Breast epithelium (tissue), 4 donors: ENCODE data around the gene MTURN. TPM values are rescaled to one million over a fixed set of nuclear protein-coding genes. Genes with fewer than 3 reads are reported as not detected.

Experiments used
- DNase-seq, 2 donors: peaks; one replicate each; pipeline ENCODE4 v3.0.0-alpha.2; 2019; ENCODE audit warnings: low spot score in 2 of 2
- H3K27ac ChIP-seq, 2 donors: fragments of 200-600 bp; sonication (generic) in 1 of 2; one replicate each; pipeline ENCODE4 v1.5.1; 2016 to 2019; ENCODE audit warnings: mild to moderate bottlenecking in 1 of 2
- H3K27me3 ChIP-seq, 2 donors: fragments of 200-600 bp; sonication (generic) in 1 of 2; one replicate each; pipeline versions ENCODE4 v1.5.1 to v1.6.0; 2017 to 2019; ENCODE audit warnings: control low read depth in 1 of 2, mild to moderate bottlenecking in 1 of 2
- H3K36me3 ChIP-seq: fragments of 200-600 bp; one replicate; pipeline ENCODE4 v1.5.1; 2019
- H3K4me1 ChIP-seq, 2 donors: fragments of 200-600 bp; sonication (generic); one replicate each; pipeline ENCODE4 v1.5.1; 2016 to 2019; ENCODE audit warnings: control low read depth in 1 of 2
- H3K4me3 ChIP-seq, 3 donors: fragments of 200-600 bp; sonication (generic); 1 replicate in 2 of 3; 2 replicates in 1 of 3; pipeline ENCODE4 v1.5.1; 2016 to 2019; ENCODE audit warnings: mild to moderate bottlenecking in 3 of 3, moderate library complexity in 2 of 3
- H3K9me3 ChIP-seq, 2 donors: fragments of 200-600 bp; sonication (generic) in 1 of 2; one replicate each; pipeline ENCODE4 v1.5.1; 2016 to 2019; ENCODE audit warnings: control low read depth in 1 of 2
- POLR2A ChIP-seq: fragments of 450-650 bp; IDR thresholded peaks from one replicate; pipeline ENCODE4 v1.6.1; 2016; ENCODE audit warnings: antibody characterized with exemption, mild to moderate bottlenecking, moderate library complexity
- POLR2AphosphoS5 ChIP-seq, 3 donors: sonication (generic); formaldehyde crosslinking; IDR thresholded peaks; one replicate each; pipeline ENCODE4 v1.6.1; 2017; ENCODE audit warnings: antibody characterized with exemption in 3 of 3
- intact Hi-C: fragments of 100-400 bp; cut with DNase I; formaldehyde crosslinking; loops from one replicate; pipeline ENCODE4 v1.15.1; 2023; ENCODE audit warnings: low total_unique reads
- total RNA-seq, 3 donors: library from RNA; depleted of rRNA; stranded (reverse); fragments of >200 nt; gene quantifications; one replicate each; pipeline ENCODE4 v1.1.0, GENCODE V29; 2016
- TF ChIP-seq, protein P1 (sequence below), 3 donors: fragments of 450-650 bp; IDR thresholded peaks; one replicate each; pipeline ENCODE4 v1.5.1; 2016 to 2017; ENCODE audit warnings: antibody characterized with exemption in 3 of 3, mild to moderate bottlenecking in 3 of 3, moderate library complexity in 3 of 3

Gene MTURN
- total RNA-seq, 3 donors from 2014 or later: 56.0 to 199 (median 62.5) TPM

DNA sequence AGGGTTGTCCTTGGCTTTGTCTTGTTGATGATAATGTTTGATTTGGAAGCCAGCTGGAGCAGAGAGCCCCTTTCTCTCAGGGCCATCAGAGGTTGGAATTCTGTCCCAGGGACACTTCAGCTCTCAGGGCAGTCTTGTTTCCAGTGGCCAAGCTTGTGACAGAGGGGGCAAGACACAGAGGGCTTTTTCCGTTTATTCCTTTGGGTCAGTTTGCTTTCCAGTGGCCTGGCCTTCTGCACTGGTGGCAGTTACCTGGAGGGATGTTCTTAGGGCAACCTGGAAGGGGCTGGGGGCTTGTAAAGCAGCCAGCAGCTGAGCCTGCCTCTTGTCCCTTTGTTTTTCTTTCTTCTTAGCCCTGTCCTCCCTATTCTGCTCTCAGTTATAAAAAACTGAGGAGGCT is 62.7 kb downstream of the MTURN start:
- TF ChIP-seq POLR2A: no peak
- TF ChIP-seq, protein P1, sequence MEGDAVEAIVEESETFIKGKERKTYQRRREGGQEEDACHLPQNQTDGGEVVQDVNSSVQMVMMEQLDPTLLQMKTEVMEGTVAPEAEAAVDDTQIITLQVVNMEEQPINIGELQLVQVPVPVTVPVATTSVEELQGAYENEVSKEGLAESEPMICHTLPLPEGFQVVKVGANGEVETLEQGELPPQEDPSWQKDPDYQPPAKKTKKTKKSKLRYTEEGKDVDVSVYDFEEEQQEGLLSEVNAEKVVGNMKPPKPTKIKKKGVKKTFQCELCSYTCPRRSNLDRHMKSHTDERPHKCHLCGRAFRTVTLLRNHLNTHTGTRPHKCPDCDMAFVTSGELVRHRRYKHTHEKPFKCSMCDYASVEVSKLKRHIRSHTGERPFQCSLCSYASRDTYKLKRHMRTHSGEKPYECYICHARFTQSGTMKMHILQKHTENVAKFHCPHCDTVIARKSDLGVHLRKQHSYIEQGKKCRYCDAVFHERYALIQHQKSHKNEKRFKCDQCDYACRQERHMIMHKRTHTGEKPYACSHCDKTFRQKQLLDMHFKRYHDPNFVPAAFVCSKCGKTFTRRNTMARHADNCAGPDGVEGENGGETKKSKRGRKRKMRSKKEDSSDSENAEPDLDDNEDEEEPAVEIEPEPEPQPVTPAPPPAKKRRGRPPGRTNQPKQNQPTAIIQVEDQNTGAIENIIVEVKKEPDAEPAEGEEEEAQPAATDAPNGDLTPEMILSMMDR (IDR thresholded peaks at IDR 0.05): no peak
- TF ChIP-seq POLR2AphosphoS5 (IDR thresholded peaks at IDR 0.05): no peak
- H3K9me3 ChIP-seq: no peaks in the 10 kb centered on the region
- no peak overlapping the region for H3K4me3 ChIP-seq
- H3K27ac ChIP-seq: no peak overlapping the region
- H3K4me1 ChIP-seq: peaks cover 0 to 3% of the 10 kb centered on the region in 2 donors
- no peak for DNase-seq
- intact Hi-C loops: no loop called here
- H3K36me3 ChIP-seq: no peaks in the 10 kb centered on the region
- H3K27me3 ChIP-seq: no peaks in the 10 kb centered on the region

DNA sequence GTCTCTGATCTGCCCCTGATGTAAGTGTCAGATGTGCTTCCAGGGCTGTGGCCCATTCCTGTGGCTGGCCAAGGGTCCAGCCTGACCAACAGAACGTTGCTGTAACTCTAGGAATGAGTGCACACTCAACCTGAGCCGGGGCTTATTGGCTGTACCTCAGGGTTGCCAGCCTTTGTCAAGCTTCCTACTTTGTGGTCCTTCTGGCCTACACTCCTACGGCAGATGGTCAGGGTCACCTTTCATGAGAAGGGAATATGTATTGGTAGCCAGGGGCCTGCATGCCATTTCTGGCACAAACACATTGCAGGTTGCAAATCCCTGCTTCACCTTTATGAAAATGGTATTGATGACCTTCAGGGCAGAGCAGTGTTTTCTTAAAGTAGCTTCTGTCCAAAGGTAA is 64.5 kb downstream of the MTURN start:
- H3K27me3 ChIP-seq: no peaks in the 10 kb centered on the region
- no peak overlapping the region for H3K27ac ChIP-seq
- peaks cover 0 to 3% of the 10 kb centered on the region in 2 donors for H3K4me1 ChIP-seq
- no peaks in the 10 kb centered on the region for H3K36me3 ChIP-seq
- no peak overlapping the region for H3K4me3 ChIP-seq
- no peaks in the 10 kb centered on the region for H3K9me3 ChIP-seq
- intact Hi-C loops: no loop called here
- DNase-seq: no peak
- TF ChIP-seq POLR2A (no peak), POLR2AphosphoS5 (IDR thresholded peaks at IDR 0.05) (no peak)
- TF ChIP-seq, protein P1 (IDR thresholded peaks at IDR 0.05): no peak

DNA sequence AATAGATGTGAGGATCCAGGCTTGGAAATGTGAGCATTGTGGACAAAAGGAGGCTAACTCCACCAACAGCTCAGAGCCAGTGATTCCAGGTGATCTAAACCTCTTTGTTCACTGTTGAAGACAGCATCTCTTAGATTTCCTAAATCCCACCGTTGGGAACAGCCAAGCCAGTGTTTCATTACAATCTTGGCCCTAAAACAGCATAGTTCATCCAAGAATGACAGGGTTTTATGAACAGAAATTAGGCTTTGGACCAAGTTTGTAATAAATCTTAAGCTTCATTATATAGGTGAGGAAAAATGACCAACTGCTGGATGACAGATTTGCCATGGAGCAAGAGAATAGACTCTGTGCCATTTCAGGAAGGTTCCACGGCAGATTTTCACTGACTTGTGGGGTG is 65.8 kb downstream of the MTURN start:
- no peaks in the 10 kb centered on the region for H3K27me3 ChIP-seq
- no peak overlapping the region for H3K4me3 ChIP-seq
- peaks cover 0 to 3% of the 10 kb centered on the region in 2 donors for H3K4me1 ChIP-seq
- peak overlapping the region; percentile 23 to 62 for H3K27ac ChIP-seq
- intact Hi-C loops: no loop called here
- DNase-seq: no peak
- no peaks in the 10 kb centered on the region for H3K36me3 ChIP-seq
- no peaks in the 10 kb centered on the region for H3K9me3 ChIP-seq
- TF ChIP-seq POLR2A (no peak), POLR2AphosphoS5 (IDR thresholded peaks at IDR 0.05) (no peak)
- TF ChIP-seq, protein P1 (IDR thresholded peaks at IDR 0.05): no peak

DNA sequence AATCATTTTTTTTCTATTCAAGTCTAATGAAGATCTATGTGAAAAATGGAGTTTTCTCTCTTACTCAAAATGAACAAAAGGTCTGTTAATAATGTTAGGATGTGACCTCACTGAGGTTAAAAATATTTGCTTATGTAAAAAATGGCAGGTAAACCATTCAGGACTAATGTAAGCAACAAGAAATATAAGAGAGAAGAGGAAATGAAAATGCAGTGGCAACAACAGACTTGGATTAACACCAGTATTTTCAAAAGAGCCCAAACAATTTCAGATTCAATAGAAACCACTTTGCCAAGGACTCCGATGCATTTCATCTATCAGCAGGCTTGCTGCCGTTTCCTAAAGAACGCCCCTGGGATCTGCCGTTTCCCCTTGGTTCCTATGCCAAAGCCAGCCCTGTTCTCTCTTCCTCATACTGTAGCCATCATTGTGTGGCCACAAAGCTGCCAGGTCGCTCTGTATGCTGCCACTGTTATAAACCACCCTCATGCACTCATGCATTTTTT is 66.4 kb downstream of the MTURN start:
- intact Hi-C loops: no loop called here
- peak in 1 of 2 donors; percentile 48 for DNase-seq
- no peak for TF ChIP-seq POLR2A
- TF ChIP-seq, protein P1 (IDR thresholded peaks at IDR 0.05): no peak
- TF ChIP-seq POLR2AphosphoS5 (IDR thresholded peaks at IDR 0.05): no peak
- no peaks in the 10 kb centered on the region for H3K36me3 ChIP-seq
- no peaks in the 10 kb centered on the region for H3K9me3 ChIP-seq
- no peaks in the 10 kb centered on the region for H3K27me3 ChIP-seq
- peaks cover 0 to 3% of the 10 kb centered on the region in 2 donors for H3K4me1 ChIP-seq
- no peak overlapping the region for H3K4me3 ChIP-seq
- peak overlapping the region; percentile 5 to 62 for H3K27ac ChIP-seq

DNA sequence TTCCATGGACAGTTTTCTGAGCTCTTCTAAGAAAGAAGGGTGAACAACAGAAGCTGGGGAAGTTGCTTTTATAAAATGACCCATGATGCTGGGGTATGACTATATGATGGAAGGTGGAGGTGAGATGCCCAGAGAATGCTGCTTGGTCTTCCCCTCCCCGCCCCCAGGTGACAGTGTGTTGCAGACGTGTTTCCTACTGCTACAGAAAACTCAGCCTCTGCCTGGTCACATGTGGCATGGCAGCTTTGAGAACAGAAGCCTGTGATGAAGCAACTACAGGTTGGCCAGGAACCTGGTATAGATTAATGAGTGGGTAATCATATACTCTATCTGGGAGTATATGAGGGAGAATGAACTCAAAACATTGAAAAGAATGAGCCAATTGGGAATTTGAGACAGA is 67.1 kb downstream of the MTURN start:
- Histone ChIP-seq H3K27ac (peak overlapping the region; percentile 5 to 62), H3K27me3 (no peaks in the 10 kb centered on the region), H3K36me3 (no peaks in the 10 kb centered on the region), H3K4me3 (no peak overlapping the region), H3K4me1 (peaks cover 0 to 3% of the 10 kb centered on the region in 2 donors), H3K9me3 (no peaks in the 10 kb centered on the region)
- intact Hi-C loops: no loop called here
- DNase-seq: no peak
- TF ChIP-seq POLR2AphosphoS5 (IDR thresholded peaks at IDR 0.05) (no peak), POLR2A (no peak)
- TF ChIP-seq, protein P1 (IDR thresholded peaks at IDR 0.05): no peak
